A549 (cell line): ENCODE data around the gene ZNF805. TPM values are rescaled to one million over a fixed set of nuclear protein-coding genes. Genes with fewer than 3 reads are reported as not detected.
"Not testable (repeated sequence)": the region's sequence is repeated elsewhere in the genome, so short reads cannot be mapped to it uniquely, and the experiment has no call there.

Source experiments
- ATAC-seq, 2 experiments: fragments of 200-7000 bp in 1 of 2; fragments of >200 bp in 1 of 2; cut with Nextera tagmentation in 1 of 2; cut with Tn5 transposase in 1 of 2; 3 replicates each; pipeline versions ENCODE4 v1.8.0 to v1.9.1; 2018 to 2020; ENCODE audit warnings: mild to moderate bottlenecking in 1 of 2, moderate library complexity in 1 of 2
- CTCF ChIA-PET: fragments of 300-600 bp; sonication (Branson Sonifier 250); formaldehyde crosslinking; extraction: SDS; loops from one replicate; lab custom pipeline; 2021; ENCODE audit warnings: antibody characterized with exemption, inconsistent platforms; lab: Yijun Ruan, JAX
- POLR2A ChIA-PET: fragments of 350-600 bp; formaldehyde crosslinking; extraction: SDS; loops from one replicate; lab custom pipeline; 2021; ENCODE audit warnings: antibody characterized with exemption, inconsistent platforms; lab: Yijun Ruan, JAX
- DNase-seq, 2 experiments: peaks; one replicate each; pipeline versions ENCODE4 v3.0.0 to v3.0.0-alpha.2; 2011 to 2016; ENCODE audit warnings: low read depth in 1 of 2, low spot score in 1 of 2
- FAIRE-seq: peaks from 2 replicates; lab custom pipeline; 2011; peaks lifted over from hg19 to GRCh38; lab: Jason Lieb, UNC
- H3K27ac ChIP-seq, 2 experiments: fragments of >200 bp; sonication (Bioruptor Twin); formaldehyde crosslinking; 3 replicates each; pipeline ENCODE4 v1.5.1; 2016 to 2017
- H3K4me1 ChIP-seq: fragments of >200 bp; sonication (Bioruptor Twin); formaldehyde crosslinking; 3 replicates; pipeline ENCODE4 v1.6.1; 2016
- H3K4me2 ChIP-seq: fragments of >200 bp; sonication (Bioruptor Twin); formaldehyde crosslinking; 3 replicates; pipeline ENCODE4 v1.6.1; 2016
- H3K4me3 ChIP-seq: fragments of >200 bp; sonication (Bioruptor Twin); formaldehyde crosslinking; 3 replicates; pipeline ENCODE4 v1.5.1; 2016
- H3K9me3 ChIP-seq: fragments of >200 bp; sonication (Bioruptor Twin); formaldehyde crosslinking; 3 replicates; pipeline ENCODE4 v1.6.1; 2016
- CEBPB ChIP-seq, 2 experiments: fragments of >200 bp in 1 of 2; sonication (Bioruptor Twin) in 1 of 2; formaldehyde crosslinking in 1 of 2; IDR thresholded peaks; 2 replicates each; pipeline ENCODE4 v1.6.1; 2012 to 2016
- CHD2 ChIP-seq: fragments of 150-350 bp; IDR thresholded peaks from 2 replicates; pipeline ENCODE4 v1.6.1; 2014; ENCODE audit warnings: low read length; ENCODE audit not compliant: partially characterized antibody
- CHD4 ChIP-seq: fragments of 200-600 bp; sonication (generic); IDR thresholded peaks from 2 replicates; pipeline ENCODE4 v1.6.1; 2016; ENCODE audit warnings: antibody characterized with exemption, mild to moderate bottlenecking, borderline replicate concordance
- EHF ChIP-seq: fragments of 250-450 bp; sonication (Bioruptor Pico); IDR thresholded peaks from 2 replicates; pipeline ENCODE4 v1.5.0; 2020; ENCODE audit warnings: mild to moderate bottlenecking
- EP300 ChIP-seq, 2 experiments: fragments of >200 bp; sonication (Bioruptor Twin); formaldehyde crosslinking; IDR thresholded peaks; 2 replicates in 1 of 2; 3 replicates in 1 of 2; pipeline ENCODE4 v1.6.1; 2016 to 2017
- FOSB ChIP-seq: fragments of 250-450 bp; sonication (Bioruptor Pico); IDR thresholded peaks from 2 replicates; pipeline ENCODE4 v1.5.0; 2020; ENCODE audit warnings: mild to moderate bottlenecking, moderate library complexity
- FOXS1 ChIP-seq: fragments of 250-450 bp; sonication (Bioruptor Pico); IDR thresholded peaks from 2 replicates; pipeline ENCODE4 v1.5.0; 2020; ENCODE audit warnings: mild to moderate bottlenecking, moderate library complexity
- HOXA7 ChIP-seq: fragments of 250-450 bp; sonication (Bioruptor Pico); IDR thresholded peaks from 2 replicates; pipeline ENCODE4 v1.5.0; 2020; ENCODE audit warnings: mild to moderate bottlenecking, moderate library complexity
- HOXB13 ChIP-seq: fragments of 250-450 bp; sonication (Bioruptor Pico); IDR thresholded peaks from 2 replicates; pipeline ENCODE4 v1.5.0; 2020; ENCODE audit warnings: low read depth, mild to moderate bottlenecking, moderate library complexity
- HOXB5 ChIP-seq: fragments of 250-450 bp; sonication (Bioruptor Pico); IDR thresholded peaks from 2 replicates; pipeline ENCODE4 v1.5.0; 2020; ENCODE audit warnings: mild to moderate bottlenecking, moderate library complexity
- JUN ChIP-seq, 2 experiments: fragments of >200 bp; sonication (Bioruptor Twin); formaldehyde crosslinking; IDR thresholded peaks; 2 replicates in 1 of 2; 3 replicates in 1 of 2; pipeline ENCODE4 v1.6.1; 2016 to 2017
- JUNB ChIP-seq: fragments of >200 bp; sonication (Bioruptor Twin); formaldehyde crosslinking; IDR thresholded peaks from 2 replicates; pipeline ENCODE4 v1.6.1; 2016
- MAFK ChIP-seq: fragments of 450-650 bp; IDR thresholded peaks from 2 replicates; pipeline ENCODE4 v1.6.1; 2014; ENCODE audit not compliant: partially characterized antibody
- MAZ ChIP-seq: fragments of 150-350 bp; IDR thresholded peaks from 2 replicates; pipeline ENCODE4 v1.6.1; 2014; ENCODE audit warnings: antibody characterized with exemption, low read depth, low read length, borderline replicate concordance
- NR3C1 ChIP-seq: fragments of >200 bp; sonication (Bioruptor Twin); formaldehyde crosslinking; IDR thresholded peaks from 3 replicates; pipeline ENCODE4 v1.6.1; 2017
- PHF8 ChIP-seq: fragments of 200-600 bp; sonication (generic); IDR thresholded peaks from 2 replicates; pipeline ENCODE4 v1.6.1; 2016; ENCODE audit warnings: low read depth, mild to moderate bottlenecking, antibody characterized with exemption, moderate library complexity, borderline replicate concordance
- POLR2A ChIP-seq: IDR thresholded peaks from 2 replicates; pipeline ENCODE4 v1.6.1; 2012; ENCODE audit warnings: mild to moderate bottlenecking, low read length
- POLR2AphosphoS2 ChIP-seq: conservative IDR thresholded peaks from 2 replicates; pipeline ENCODE4 v1.6.1; 2012; ENCODE audit warnings: low read length, improper control_type of control experiment, inconsistent platforms
- RAD21 ChIP-seq, 2 experiments: fragments of >200 bp in 1 of 2; sonication (Bioruptor Twin) in 1 of 2; formaldehyde crosslinking in 1 of 2; IDR thresholded peaks in 1 of 2; conservative IDR thresholded peaks in 1 of 2; 2 replicates in 1 of 2; 3 replicates in 1 of 2; pipeline ENCODE4 v1.6.1; 2012 to 2018; ENCODE audit warnings: inconsistent platforms in 1 of 2
- RARB ChIP-seq: fragments of 250-450 bp; sonication (Bioruptor Pico); IDR thresholded peaks from 2 replicates; pipeline ENCODE4 v1.8.0; 2021; ENCODE audit warnings: mild to moderate bottlenecking, moderate library complexity
- RFX5 ChIP-seq: fragments of 450-650 bp; IDR thresholded peaks from 2 replicates; pipeline ENCODE4 v1.7.1; 2014; ENCODE audit warnings: antibody characterized with exemption, mild to moderate bottlenecking, moderate library complexity
- SMC3 ChIP-seq: fragments of >200 bp; sonication (Bioruptor Twin); formaldehyde crosslinking; IDR thresholded peaks from 3 replicates; pipeline ENCODE4 v1.6.1; 2018; ENCODE audit warnings: inconsistent platforms
- TP53 ChIP-seq: fragments of 250-450 bp; sonication (Bioruptor Pico); IDR thresholded peaks from 2 replicates; pipeline ENCODE4 v1.5.0; 2021; ENCODE audit warnings: mild to moderate bottlenecking, moderate library complexity
- ZC3H11A ChIP-seq: fragments of 450-650 bp; IDR thresholded peaks from 2 replicates; pipeline ENCODE4 v1.6.1; 2014; ENCODE audit warnings: antibody characterized with exemption, mild to moderate bottlenecking
- ZFP36 ChIP-seq: fragments of 450-650 bp; IDR thresholded peaks from 2 replicates; pipeline ENCODE4 v1.6.1; 2014; ENCODE audit warnings: borderline replicate concordance; ENCODE audit not compliant: partially characterized antibody
- ZNF302 ChIP-seq: fragments of 250-450 bp; sonication (Bioruptor Pico); IDR thresholded peaks from 2 replicates; pipeline ENCODE4 v1.9.0; 2021; ENCODE audit warnings: inconsistent platforms, mild to moderate bottlenecking, moderate library complexity
- WGBS: methylation state at CpG from one replicate; pipeline ENCODE4 v1.1.6; 2017; ENCODE audit errors: missing lambda C conversion rate; 5-methylcytosine and 5-hydroxymethylcytosine counted together
- polyA plus RNA-seq, 4 experiments: library from polyadenylated mRNA; depleted of rRNA in 3 of 4; stranded (reverse); fragments of >200 nt; fragmentation: RNase III in 1 of 4; extraction: RNeasy Plus Mini Kit Qiagen cat#74134 plus additional on column Dnase treatment in 1 of 4; gene quantifications; 2 replicates in 3 of 4; 3 replicates in 1 of 4; pipeline ENCODE4 v1.2.3, GENCODE V29; 2011 to 2017
- TF ChIP-seq, protein P1 (sequence below): fragments of >200 bp; sonication (Bioruptor Twin); formaldehyde crosslinking; IDR thresholded peaks from 2 replicates; pipeline ENCODE4 v1.6.1; 2016
- TF ChIP-seq, protein P2 (sequence below): fragments of 450-650 bp; IDR thresholded peaks from 2 replicates; pipeline ENCODE4 v1.6.1; 2014; ENCODE audit warnings: antibody characterized with exemption
- TF ChIP-seq, protein P3 (sequence below): fragments of 200-600 bp; sonication (generic); IDR thresholded peaks from 2 replicates; pipeline ENCODE4 v1.6.1; 2016; ENCODE audit warnings: antibody characterized with exemption, mild to moderate bottlenecking, moderate library complexity
- TF ChIP-seq, protein P4 (sequence below): IDR thresholded peaks from 2 replicates; pipeline ENCODE4 v1.6.1; 2012

ZNF805 gene
- polyA plus RNA-seq, 2 of the 4 experiments (the other 2 are of a cell fraction), result 1.5 to 5.6 TPM

DNA sequence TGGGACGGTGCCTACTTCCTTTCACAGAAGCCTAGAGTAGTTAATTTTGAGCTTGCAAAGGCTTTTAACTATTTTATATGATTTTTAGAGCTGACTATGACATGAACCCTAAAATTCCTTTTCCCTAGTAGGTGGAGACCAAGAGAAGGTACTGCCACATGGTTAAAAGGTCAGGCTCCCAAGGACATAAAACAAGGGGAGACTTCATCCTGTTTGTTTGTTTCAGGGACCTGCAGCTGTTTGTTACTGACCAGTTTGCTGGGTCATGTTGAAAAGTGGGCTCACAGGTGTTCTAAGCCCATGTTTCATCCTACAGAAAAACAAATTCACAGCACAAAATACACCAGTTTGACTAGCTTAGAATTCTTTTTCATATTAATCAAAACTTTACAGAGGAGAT is 36.0 kb downstream of the ZNF805 start:
- no peak overlapping the region for H3K4me3 ChIP-seq
- ATAC-seq, result no peak
- H3K27ac ChIP-seq, result no peak overlapping the region
- no peaks in the 10 kb centered on the region for H3K4me1 ChIP-seq
- POLR2A ChIA-PET, result no interaction called here
- WGBS, result 69% methylated on average over 1 of the region's 1 CpG
- peaks cover 50% of the 10 kb centered on the region for H3K9me3 ChIP-seq
- no peak for FAIRE-seq
- DNase-seq, result no peak
- CTCF ChIA-PET, result no interaction called here
- H3K4me2 ChIP-seq, result no peak overlapping the region
- TF ChIP-seq, protein P1, sequence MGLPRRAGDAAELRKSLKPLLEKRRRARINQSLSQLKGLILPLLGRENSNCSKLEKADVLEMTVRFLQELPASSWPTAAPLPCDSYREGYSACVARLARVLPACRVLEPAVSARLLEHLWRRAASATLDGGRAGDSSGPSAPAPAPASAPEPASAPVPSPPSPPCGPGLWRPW, result no peak
- TF ChIP-seq FOSB (CRISPR knock-in tag) (no peak), PHF8 (no peak), NR3C1 (no peak), CEBPB (IDR thresholded peaks at IDR 0.05) (no peak), HOXB5 (CRISPR knock-in tag) (no peak), JUN (IDR thresholded peaks at IDR 0.05) (no peak), ZC3H11A (no peak), POLR2AphosphoS2 (no peak), EHF (no peak), ZFP36 (no peak), CHD2 (no peak), FOXS1 (CRISPR knock-in tag) (no peak), SMC3 (no peak), TP53 (CRISPR knock-in tag) (no peak), EP300 (IDR thresholded peaks at IDR 0.05) (no peak), HOXB13 (CRISPR knock-in tag) (no peak), JUNB (no peak)
- TF ChIP-seq, protein P2, sequence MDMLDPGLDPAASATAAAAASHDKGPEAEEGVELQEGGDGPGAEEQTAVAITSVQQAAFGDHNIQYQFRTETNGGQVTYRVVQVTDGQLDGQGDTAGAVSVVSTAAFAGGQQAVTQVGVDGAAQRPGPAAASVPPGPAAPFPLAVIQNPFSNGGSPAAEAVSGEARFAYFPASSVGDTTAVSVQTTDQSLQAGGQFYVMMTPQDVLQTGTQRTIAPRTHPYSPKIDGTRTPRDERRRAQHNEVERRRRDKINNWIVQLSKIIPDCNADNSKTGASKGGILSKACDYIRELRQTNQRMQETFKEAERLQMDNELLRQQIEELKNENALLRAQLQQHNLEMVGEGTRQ, result no peak
- TF ChIP-seq, all 56 proteins: peak for 0

DNA sequence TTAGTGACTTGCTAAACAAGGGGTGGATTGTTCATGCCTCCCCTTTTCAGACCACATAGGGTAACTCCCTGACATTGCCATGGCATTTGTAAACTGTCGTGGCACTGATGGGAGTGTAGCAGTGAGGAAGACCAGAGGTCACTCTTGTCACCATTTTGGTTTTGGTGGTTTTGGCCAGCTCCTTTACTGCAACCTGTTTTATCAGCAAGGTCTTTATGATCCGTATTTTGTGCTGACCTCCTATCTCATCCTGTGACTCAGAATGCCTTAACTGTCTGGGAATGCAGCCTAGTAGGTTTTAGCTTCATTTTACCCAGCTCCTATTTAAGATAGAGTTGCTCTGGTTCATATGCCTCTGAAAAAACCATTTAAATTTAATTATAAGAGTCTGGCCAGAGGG is 38.0 kb downstream of the ZNF805 start:
- WGBS, result 90% methylated on average over 2 of the region's 2 CpGs
- H3K4me1 ChIP-seq, CTCF ChIA-PET, POLR2A ChIA-PET, H3K4me2 ChIP-seq, FAIRE-seq, ATAC-seq, H3K27ac ChIP-seq, H3K4me3 ChIP-seq, DNase-seq: not testable (repeated sequence)
- peaks cover 57% of the 10 kb centered on the region for H3K9me3 ChIP-seq

DNA sequence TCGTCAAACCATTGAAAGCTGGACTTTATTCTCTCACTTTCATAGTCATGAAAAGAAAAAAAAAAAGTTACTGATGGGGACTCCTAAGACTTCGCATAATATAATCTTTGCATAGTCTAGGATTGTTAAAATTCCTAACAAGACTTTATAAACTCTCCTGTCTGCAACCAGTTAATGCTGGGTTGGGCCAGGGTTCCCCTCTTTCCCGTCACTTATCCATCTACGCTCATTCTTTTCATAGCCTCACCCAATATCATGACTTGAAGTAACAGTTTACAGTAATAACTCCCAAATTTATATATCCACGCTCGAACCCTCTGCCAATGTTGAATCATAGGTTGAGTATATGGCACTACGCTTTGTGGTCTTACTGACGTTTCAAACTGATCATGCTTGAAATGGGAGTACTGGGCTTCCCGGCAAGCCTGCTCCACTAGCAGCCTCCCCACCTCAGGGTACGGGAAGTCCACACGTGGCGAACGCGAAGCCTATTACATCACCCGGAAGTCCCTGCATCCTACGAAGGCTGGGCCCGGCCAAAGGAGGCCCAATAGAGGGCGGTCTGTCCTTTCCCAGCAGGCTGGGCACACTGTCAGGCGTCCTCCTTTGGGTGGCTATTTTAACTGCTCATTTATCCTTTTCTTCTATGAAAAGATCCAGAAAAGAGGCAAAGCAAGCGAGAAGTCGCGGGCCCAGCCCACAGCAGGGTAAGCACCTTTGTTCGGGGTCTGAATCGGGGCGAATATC is 39.2 kb downstream of the ZNF805 start:
- peak overlapping the region; percentile 94 to 97 for H3K27ac ChIP-seq
- no peaks in the 10 kb centered on the region for H3K4me1 ChIP-seq
- ChIA-PET CTCF (no interaction called here), POLR2A (interaction anchor here (0.5 to 0.8 kb wide), 2 partner anchors 39 to 1132 kb away, joined by 3 to 4 read pairs; partner anchors contain the start of gene ZNF805)
- H3K9me3 ChIP-seq, result peaks cover 63% of the 10 kb centered on the region
- WGBS, result 19% methylated on average over 25 of the region's 25 CpGs
- FAIRE-seq (peak; percentile 61), ATAC-seq (peak; percentile 92 to 95), DNase-seq (peak; percentile 97 to 98)
- peak overlapping the region; percentile 71 for H3K4me3 ChIP-seq
- peak overlapping the region; percentile 74 for H3K4me2 ChIP-seq
- TF ChIP-seq POLR2AphosphoS2 (no peak), ZNF302 (CRISPR knock-in tag) (no peak), CHD2 (no peak), CHD4 (no peak), HOXA7 (no peak), RFX5 (no peak), MAZ (no peak), ZC3H11A (no peak), EP300 (IDR thresholded peaks at IDR 0.05) (no peak), MAFK (no peak), RARB (CRISPR knock-in tag) (no peak), RAD21 (conservative IDR thresholded peaks at IDR 0.05 in 1 of 2, IDR thresholded peaks at IDR 0.05 in 1 of 2) (peak; percentile 36 to 44; a peak in 4 of 5 replicates), CEBPB (IDR thresholded peaks at IDR 0.05) (peak; percentile 32 to 88; a peak in 3 of 4 replicates), POLR2A (peak; percentile 46; the same call in 1 of the 2 replicates)
- TF ChIP-seq, protein P3, sequence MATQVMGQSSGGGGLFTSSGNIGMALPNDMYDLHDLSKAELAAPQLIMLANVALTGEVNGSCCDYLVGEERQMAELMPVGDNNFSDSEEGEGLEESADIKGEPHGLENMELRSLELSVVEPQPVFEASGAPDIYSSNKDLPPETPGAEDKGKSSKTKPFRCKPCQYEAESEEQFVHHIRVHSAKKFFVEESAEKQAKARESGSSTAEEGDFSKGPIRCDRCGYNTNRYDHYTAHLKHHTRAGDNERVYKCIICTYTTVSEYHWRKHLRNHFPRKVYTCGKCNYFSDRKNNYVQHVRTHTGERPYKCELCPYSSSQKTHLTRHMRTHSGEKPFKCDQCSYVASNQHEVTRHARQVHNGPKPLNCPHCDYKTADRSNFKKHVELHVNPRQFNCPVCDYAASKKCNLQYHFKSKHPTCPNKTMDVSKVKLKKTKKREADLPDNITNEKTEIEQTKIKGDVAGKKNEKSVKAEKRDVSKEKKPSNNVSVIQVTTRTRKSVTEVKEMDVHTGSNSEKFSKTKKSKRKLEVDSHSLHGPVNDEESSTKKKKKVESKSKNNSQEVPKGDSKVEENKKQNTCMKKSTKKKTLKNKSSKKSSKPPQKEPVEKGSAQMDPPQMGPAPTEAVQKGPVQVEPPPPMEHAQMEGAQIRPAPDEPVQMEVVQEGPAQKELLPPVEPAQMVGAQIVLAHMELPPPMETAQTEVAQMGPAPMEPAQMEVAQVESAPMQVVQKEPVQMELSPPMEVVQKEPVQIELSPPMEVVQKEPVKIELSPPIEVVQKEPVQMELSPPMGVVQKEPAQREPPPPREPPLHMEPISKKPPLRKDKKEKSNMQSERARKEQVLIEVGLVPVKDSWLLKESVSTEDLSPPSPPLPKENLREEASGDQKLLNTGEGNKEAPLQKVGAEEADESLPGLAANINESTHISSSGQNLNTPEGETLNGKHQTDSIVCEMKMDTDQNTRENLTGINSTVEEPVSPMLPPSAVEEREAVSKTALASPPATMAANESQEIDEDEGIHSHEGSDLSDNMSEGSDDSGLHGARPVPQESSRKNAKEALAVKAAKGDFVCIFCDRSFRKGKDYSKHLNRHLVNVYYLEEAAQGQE, result no peak; the same call in 1 of the 2 replicates
- TF ChIP-seq, protein P4, sequence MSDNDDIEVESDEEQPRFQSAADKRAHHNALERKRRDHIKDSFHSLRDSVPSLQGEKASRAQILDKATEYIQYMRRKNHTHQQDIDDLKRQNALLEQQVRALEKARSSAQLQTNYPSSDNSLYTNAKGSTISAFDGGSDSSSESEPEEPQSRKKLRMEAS, result peak; percentile 100
